HG03571 (cell line): Measurements from ENCODE around the gene CSTB.

Source experiments
- ATAC-seq: cut with Tn5 transposase; IDR thresholded peaks from one replicate; pipeline ENCODE4 v1.9.1; 2021; ENCODE audit not compliant: unreplicated experiment

CSTB gene

DNA sequence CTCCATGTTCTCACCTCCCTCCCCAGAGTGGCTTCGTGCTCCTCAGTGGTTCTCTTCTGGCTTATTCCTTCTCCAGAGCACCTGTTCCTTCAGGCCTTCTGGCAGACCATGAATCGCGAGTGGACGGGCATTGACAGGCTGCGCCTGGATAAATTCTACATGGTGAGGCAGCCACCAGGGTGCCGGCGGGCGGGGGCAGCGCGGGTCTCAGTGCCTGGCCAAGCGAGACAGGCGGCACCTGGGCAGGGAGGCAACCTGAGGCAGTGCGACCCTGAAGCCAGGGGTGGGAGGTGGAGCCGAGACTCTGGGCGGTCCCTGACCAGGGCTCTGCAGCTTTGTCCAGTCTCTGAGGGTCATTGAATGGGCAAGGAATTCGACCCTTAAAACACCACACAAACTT is 17.1 kb upstream of the CSTB start:
- ATAC-seq = no peak

DNA sequence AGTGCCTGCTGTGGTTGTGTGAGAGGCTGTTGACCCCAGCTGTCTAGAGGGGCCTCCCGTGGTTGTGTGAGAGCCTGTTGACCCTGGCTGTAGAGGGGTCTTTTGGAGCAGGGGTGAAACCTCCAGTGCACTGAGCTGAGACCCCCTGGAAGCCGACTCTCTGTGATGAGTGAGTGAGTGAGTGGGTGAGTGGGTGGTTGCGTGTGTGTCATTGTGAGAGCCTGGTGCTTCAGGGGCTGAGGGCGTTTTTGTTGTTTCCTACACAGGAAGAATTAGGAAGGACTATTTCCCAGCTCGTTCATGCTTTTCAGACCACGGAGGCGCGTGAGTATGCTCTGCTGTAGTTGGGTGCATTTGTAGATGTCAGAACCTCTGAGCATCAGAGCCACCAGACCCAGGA is 16.3 kb upstream of the CSTB start:
- ATAC-seq = no peak

DNA sequence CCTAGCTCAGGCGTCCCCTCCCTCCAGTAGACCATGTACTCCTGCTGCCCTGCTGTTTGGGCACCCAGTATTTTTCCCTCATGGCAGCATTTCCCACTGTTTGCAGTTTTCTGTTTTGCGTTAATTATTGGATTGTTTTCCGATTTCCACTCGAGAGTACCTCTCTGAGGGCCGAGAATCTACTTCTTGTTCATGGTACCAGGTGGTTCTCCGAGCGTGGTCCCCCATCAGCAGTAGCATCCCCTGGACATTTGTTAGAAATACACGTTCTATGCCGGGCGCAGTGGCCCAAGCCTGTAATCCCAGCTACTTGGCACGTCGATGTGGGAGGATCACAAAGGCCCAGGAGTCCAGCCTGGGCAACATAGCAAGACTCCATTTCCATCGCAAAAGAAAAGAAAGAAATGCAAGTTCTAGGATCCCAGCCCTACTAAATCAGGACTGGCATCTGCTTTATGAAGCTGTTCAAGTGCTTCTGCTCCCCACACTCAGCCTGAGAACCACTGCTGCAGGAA is 14.0 kb upstream of the CSTB start:
- ATAC-seq = no peak

DNA sequence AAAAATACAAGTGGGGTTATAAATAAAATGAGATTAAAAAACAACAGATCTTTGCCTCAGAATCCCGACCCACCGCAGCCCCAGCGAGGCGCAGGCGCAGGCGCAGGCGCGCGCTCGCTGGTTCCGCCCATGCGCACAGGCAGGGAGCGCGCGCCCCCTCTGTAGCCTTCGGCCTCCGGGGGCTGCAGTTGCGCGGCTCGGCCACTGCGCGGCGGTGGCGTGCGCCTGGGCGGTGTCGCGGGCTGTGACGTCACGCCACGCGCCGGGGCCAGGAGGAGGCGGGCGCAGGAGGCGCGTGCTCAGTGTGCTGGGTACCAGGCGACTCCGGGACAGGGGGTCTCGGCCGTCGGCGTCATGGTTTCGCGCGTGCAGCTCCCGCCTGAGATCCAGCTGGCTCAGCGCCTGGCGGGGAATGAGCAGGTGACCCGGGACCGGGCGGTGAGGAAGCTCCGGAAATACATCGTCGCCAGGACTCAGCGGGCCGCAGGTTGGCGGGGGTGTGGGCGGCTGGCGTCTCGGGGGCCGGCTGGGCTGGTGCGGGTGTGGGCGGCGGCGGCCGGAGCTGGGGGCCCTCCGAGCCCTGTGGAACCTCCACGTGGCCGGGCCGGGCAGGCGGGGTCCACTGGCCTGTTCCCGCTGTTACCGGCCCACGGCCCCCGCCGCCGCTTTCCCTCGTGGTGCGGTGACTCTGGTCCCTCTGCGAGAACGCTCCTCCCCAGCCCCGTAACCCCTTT is 13.3 kb upstream of the CSTB start, which contains the start of gene RRP1:
TSS of gene RRP1 (plus strand) at position 302 of the 734 bp plus-strand sequence. CDS start at position 355, 53 bp downstream.
- peak; percentile 77 for ATAC-seq

DNA sequence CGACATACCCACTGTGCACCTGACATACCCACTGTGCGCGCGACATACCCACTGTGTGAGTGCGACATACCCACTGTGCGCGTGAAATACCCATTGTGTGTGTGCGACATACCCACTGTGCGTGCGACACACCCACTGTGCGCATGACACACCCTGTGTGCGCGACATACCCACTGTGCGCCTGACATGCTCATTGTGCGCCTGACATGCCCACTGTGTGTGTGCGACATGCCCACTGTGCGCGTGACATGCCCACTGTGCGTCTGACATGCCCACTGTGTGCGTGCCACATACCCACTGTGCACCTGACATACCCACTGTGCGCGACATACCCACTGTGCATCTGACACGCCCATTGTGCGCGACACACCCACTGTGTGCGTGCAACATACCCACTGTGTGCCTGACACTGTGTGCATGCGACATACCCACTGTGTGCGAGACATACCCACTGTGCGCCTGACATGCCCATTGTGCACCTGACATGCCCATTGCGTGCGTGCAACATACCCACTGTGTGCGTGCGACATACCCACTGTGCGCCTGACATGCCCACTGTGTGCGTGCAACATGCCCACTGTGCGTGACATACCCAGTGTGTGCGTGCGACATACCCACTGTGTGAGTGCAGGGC is 10.8 kb upstream of the CSTB start:
- ATAC-seq = no peak

DNA sequence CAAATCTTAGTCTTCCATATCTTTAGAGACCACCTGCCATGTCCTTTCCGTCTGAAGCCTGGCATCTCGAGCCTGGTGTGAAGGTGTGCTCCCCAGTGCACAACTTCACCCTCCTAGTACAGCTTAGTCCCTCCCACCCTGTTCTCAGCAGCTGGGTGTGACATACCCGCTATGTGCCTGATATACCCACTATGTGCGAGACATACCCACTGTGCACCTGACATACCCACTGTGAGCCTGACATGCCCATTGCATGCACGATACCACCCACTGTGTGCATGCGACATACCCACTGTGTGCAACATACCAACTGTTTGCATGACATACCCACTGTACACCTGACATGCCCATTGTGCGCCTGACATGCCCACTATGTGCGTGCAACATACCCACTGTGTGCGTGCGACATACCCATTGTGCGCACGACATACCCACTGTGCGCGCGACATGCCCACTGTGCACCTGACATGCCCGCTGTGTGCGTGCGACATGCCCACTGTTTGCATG is 10.2 kb upstream of the CSTB start:
- ATAC-seq = no peak

DNA sequence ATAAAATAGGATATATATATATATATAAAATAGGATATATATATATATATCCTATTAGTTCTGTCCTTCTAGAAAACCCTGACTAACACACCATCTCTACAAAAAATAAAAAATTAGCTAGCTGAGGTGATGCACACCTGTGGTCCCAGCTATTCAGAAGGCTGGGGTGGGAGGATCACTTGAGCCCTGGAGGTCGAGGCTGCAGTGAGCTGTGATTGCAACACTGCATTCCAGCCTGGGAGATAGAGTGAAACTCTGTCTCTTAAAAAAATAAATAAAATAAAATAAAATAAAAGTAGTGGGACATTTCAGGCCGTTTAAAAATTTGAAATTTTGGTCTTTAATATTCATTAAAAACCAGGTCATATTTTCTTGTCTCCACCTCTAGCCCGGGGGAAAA is 9.0 kb upstream of the CSTB start:
- ATAC-seq = no peak

DNA sequence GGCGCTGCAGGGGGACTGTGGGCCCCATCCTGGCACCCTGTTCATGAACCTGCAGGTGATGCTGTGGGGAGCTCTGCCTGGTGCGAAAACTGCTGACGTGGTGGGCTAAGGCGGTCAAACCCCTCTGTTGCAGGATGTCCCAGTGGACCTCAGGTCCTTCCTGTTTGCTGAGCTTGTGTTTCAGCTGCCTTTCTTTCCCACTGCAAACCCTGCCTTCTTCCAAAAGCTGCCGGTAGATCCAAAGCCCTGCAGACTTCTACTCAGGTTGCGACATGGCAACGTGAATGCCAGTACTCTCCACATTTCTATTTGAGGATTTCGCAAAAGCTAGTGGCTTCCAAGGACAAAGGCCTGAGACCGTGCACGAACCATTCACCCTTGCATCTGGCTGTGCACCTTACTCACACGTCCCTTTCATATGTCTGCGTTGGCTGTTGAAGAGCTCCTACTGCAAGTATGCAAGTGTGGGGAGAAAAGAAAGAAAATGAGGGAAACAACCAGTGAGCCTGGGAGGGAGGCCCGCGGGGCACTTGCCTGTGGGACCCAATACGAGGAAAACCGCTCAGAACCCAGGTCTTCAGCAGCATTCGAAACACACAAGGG is 7.1 kb upstream of the CSTB start:
- no peak for ATAC-seq

DNA sequence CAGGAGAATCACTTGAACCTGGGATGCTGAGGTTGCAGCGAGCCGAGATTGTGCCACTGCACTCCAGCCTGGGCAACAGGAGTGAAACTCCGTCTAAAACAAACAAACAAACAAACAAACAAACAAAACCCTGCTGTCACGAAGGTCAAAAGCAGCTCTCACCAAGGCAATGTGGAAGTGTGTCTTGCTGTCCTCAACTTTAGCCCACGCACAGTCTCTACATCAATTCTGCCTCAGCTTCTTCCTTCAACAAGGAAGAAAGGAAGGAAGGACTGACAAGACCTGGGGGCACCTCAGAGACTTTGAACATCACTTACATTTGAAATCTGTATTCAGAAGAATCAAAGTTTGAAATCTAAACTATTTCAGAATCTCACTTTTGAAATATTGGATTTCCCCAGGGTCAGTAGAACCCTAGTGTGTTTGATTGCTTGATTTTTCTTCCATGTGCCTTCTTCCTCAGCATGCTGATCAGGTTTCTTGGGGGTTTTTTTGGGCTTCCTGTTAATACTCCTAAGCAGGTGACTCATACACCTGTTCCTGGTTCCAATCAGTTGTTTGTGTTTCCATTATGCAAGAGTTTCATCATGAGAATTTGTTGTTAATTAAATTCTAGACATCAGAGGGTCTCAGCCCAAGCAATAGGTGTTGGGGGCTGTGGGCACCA is 6.5 kb upstream of the CSTB start:
- no peak for ATAC-seq

DNA sequence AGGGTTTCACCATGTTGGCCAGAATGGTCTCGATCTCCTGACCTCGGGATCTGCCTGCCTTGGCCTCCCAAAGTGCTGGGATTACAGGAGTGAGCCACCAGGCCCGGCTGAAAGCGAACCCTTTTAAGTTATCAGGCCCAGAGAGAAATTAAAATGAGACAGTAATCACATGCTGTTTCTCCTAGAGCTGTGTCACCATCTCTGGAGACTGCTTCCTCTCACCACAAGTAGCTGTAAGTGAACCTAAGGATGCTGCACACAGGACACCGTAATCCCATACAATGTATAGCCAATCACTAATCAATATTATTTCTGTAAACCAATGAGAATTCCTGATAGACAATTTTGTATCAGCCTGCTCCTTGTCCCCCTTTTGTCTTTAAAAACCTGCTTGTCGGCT is 5.7 kb upstream of the CSTB start:
- no peak for ATAC-seq

DNA sequence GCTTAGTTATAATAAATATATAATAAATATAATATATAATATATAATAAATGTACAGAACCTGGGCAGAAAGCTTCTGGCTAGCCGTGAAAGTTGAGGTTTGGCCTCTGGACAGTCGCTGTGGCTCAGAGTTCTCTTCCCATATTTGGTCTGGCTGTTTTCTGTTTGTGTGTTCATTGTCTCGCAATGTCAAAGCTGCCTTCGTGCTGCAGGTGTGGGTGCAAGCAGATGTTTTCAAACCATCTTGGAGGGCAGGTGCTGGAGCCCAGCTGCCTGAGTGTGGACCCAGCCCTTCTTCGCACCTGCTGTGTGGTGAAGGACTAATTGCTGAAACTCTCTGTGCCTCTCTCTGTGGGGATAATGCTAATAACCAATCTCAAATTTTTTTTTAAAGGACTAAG is 3.6 kb upstream of the CSTB start:
- no peak for ATAC-seq

DNA sequence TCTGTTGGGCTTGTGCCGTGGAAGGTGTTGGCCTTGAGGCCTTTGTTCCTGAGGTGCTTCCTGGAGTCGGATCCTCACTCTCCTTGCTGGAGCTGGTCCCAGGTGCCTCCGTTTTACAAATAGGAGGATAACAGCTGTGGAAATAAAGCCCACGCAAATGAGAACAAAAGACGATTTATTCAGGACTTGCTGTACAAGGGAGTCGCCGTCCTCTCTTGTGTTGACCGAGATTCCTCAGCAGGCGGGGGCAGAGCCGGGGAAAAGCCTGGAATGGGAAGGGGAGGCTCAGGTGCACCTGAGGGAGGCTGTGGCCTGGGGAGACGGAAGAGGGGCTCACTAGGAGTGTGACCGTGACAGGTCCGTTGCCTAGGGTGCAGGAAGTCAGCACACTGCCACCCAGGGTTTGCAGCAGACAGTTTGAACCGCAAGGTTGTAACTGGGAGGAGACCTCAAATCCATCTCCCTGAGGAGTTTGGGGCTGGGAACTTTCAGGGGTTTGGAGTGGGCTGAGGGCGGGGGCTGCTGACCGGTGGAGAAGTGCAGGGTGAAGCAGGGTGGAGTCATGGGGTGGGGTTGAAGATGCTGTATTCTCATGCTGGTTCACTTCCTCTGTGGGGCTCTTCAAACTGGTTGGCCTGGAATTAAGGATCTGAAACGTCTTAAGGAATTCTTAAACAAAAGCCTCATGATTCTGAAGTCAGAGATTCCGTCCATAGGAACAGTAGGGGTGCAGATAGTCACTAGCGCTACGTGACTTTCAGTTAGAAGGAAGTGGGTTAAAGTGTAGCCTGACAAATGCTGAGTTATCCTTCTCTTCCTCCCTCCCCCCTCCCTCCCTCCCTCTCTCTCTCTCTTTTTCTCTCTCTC is 2.6 kb upstream of the CSTB start:
- no peak for ATAC-seq

DNA sequence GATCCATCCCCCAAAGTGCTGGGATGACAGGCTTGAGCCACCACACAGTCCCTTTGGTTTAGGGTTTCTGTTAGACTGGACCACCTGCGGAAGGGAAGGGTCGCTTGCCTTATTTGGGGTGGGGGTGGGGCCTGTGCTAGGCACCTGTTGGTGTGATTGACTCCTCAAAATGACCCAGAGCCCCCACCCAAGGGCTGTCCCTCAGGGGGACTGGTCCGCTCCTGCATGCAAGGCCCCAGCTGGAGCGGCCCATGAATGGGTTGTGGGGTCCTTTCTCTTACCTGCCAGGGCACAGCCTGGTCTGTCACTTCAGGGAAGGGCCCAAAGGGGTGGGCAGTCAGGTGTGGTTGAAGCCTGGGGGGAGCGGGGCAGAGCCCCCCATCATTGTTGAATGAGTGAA is 1.8 kb upstream of the CSTB start:
- ATAC-seq = no peak

DNA sequence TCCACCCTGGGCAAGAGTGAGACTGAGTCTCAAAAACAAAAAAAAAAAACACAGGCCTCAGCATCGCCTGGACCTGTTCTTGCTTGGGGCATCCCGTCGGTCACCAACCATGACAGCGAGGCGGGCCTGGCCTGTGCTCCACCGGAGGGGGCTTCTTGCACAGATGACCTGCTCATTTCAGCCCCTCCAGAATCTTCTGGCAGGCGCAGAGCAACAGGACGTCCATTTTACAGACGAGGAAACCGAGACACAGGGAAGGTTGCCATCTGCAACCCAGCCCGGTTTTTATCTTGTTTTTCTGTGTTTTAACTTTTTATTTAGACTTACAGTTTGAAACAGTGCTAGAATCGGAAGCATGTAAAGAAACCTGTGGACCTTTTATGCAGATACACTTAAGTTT is 918 bp downstream of the CSTB start:
- ATAC-seq = no peak

DNA sequence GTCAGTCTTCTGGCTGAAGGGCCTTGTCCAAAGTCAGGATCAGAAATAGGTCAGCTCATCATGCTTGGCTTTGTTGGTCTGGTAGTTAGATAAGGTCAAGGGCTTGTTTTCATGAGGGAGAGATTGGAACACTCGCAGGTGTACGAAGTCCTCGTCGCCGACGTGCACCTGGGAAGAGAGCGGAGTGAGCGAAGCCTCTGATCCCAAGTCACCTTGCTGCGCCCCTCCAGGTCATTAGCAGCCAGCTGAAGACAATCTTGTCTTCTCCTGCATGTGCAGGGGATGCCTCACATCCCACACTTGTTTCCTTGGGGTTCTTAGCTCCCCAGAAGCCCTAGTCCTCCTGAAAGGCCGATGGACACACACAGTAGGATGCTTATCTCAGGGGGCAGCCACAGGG is 1.9 kb downstream of the CSTB start:
- no peak for ATAC-seq

DNA sequence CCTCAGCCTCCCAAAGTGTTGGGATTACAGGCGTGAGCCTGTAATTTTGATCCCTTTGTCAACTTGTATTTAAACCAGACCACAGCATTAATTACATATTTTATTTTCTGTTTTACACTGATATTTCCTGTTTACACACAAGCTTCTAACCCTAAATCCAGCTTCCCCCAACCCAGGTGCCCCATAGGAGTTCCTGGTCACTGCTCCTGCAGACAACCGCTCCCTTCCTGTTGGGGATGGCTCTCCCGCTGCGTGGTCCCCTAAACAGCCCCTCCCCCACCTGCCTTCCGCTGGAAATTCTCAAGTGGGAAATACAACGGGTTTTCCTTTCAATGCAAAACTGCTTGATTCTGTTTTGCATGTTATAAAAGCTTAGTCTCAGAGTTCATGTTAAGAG is 3.7 kb downstream of the CSTB start:
- no peak for ATAC-seq

DNA sequence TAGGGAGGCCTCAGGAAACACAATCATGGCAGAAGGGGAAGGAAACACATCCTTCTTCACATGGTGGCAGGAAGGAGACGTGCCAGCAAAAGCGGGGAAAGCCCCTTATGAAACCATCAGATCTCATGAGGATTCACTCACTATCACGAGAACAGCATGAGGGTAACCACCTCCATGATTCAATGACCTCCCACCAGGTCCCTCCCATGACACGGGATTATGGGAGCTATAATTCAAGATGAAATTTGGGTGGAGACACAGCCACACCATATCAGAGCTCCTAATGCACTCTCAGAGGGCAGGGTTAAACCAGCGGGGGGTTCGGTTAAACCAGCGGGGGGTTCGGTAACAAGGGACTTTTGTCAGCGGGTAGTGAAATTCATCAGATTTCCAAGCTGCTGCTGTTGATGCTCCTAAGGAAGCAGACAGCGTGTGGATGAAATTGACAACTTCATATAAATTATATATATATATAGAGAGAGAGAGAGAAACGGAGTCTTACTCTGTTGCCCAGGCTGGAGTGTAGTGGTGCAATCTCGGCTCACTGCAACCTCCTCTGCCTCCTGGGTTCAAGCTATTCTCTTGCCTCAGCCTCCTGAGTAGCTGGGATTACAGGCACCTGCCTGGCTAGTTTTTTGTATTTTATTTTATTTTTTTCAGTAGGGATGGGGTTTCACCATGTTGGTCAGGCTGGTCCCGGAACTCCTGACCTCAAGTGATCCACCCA is 4.2 kb downstream of the CSTB start:
- no peak for ATAC-seq

DNA sequence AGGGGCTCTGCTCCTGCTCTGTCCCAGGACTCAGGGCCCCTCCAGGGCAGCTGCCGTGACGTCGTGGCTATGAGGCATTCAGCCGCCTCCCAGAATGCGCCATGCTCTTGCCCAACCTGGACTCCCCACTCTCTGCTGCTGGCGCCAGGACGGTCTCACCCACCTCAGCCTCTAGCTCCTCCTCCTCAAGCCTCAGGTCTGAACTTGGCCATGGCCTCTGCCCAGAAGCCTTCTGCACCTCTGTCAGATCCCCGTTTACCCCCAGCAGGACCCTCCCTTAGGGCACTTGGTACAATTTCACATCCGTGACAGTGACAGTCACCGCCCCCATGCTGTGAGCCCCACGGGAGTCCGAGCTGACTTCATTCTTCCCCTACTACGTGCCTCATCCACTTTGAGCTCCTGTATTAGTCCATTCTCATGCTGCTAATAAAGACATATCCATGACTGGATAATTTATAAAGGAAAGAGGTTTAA is 4.9 kb downstream of the CSTB start:
- no peak for ATAC-seq

DNA sequence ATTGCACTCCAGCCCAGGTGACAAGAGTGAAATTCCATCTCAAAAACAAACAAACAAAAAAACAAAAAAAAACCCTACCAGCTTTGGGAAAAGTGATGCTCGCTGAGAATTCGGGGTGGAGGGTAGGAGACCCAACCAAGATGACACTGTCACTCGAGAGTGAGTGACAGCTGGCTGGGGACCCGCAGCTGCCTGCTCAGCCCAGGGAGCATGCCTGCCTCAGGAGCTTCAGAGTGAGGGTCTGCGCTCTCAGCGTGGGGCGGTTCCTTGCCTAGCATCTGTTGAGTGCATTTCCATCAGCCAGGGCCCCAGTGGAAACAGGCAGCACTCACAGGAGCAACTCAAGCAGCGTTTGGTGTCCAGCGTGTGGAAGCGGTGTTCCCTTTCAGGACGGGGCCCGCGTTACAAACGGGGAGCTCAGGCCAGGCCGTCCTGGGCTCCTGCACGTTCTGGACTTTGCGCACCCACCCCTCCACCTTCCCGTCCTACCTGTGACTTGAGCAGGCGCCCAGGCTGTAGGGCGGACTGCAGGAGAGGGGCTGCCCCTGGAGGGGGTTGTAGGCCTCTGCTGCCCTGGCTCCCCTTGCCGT is 5.9 kb downstream of the CSTB start:
- no peak for ATAC-seq
